ENCODE measurements around the gene ZBTB11.
"Not testable (repeated sequence)": the region's sequence is repeated elsewhere in the genome, so short reads cannot be mapped to it uniquely, and the experiment has no call there.

The ZBTB11 gene

GRCh38 chr3:101624857-101625256 is 52.1 kb downstream of the ZBTB11 start:
- Mint-ChIP-seq H3K4me1 (ENCODE audit: low read depth) (no peaks in the 10 kb centered on the region), H3K36me3 (peaks cover 5% of the 10 kb centered on the region), H3K4me3 (no peak overlapping the region), H3K27ac (no peak overlapping the region), H3K27me3 (no peaks in the 10 kb centered on the region), H3K9me3 (ENCODE audit: low read depth) (no peaks in the 10 kb centered on the region)

GRCh38 chr3:101623656-101624055 is 53.3 kb downstream of the ZBTB11 start:
- Mint-ChIP-seq H3K4me3 (no peak overlapping the region), H3K27ac (no peak overlapping the region), H3K9me3 (ENCODE audit: low read depth) (no peaks in the 10 kb centered on the region), H3K4me1 (ENCODE audit: low read depth) (no peaks in the 10 kb centered on the region), H3K27me3 (no peaks in the 10 kb centered on the region), H3K36me3 (peaks cover 5% of the 10 kb centered on the region)

GRCh38 chr3:101619734-101620133 is 57.2 kb downstream of the ZBTB11 start:
- H3K4me3 Mint-ChIP-seq, result no peak overlapping the region
- H3K27me3 Mint-ChIP-seq, result no peaks in the 10 kb centered on the region
- no peaks in the 10 kb centered on the region for H3K36me3 Mint-ChIP-seq
- no peaks in the 10 kb centered on the region for H3K9me3 Mint-ChIP-seq (ENCODE audit: low read depth)
- H3K27ac Mint-ChIP-seq, result no peak overlapping the region
- H3K4me1 Mint-ChIP-seq (ENCODE audit: low read depth), result no peaks in the 10 kb centered on the region

- Mint-ChIP-seq H3K9me3 (ENCODE audit: low read depth) (no peaks in the 10 kb centered on the region), H3K4me1 (ENCODE audit: low read depth) (no peaks in the 10 kb centered on the region), H3K27me3 (no peaks in the 10 kb centered on the region), H3K4me3 (no peak overlapping the region), H3K27ac (no peak overlapping the region), H3K36me3 (no peaks in the 10 kb centered on the region)
These were observed 58.2 kb downstream of the ZBTB11 start for GRCh38 chr3:101618726-101619125.

- Mint-ChIP-seq H3K27ac (no peak overlapping the region), H3K9me3 (ENCODE audit: low read depth) (no peaks in the 10 kb centered on the region), H3K36me3 (no peaks in the 10 kb centered on the region), H3K27me3 (no peaks in the 10 kb centered on the region), H3K4me1 (ENCODE audit: low read depth) (no peaks in the 10 kb centered on the region), H3K4me3 (no peak overlapping the region)
These were observed 59.5 kb downstream of the ZBTB11 start for GRCh38 chr3:101617478-101617877.

GRCh38 chr3:101615525-101615924 is 61.4 kb downstream of the ZBTB11 start:
- H3K27me3 Mint-ChIP-seq, result no peaks in the 10 kb centered on the region

GRCh38 chr3:101613014-101613413 is 63.9 kb downstream of the ZBTB11 start:
- not testable (repeated sequence) for H3K9me3 Mint-ChIP-seq (ENCODE audit: low read depth); H3K4me3 Mint-ChIP-seq; H3K4me1 Mint-ChIP-seq (ENCODE audit: low read depth); H3K27me3 Mint-ChIP-seq; H3K36me3 Mint-ChIP-seq; H3K27ac Mint-ChIP-seq

More at GRCh38 chr3:101615525-101615924, 61.4 kb downstream of the ZBTB11 start:
- Mint-ChIP-seq H3K36me3 (no peaks in the 10 kb centered on the region), H3K4me3 (no peak overlapping the region), H3K4me1 (ENCODE audit: low read depth) (no peaks in the 10 kb centered on the region), H3K9me3 (ENCODE audit: low read depth) (no peaks in the 10 kb centered on the region), H3K27ac (no peak overlapping the region)

GRCh38 chr3:101611023-101611422 is 65.9 kb downstream of the ZBTB11 start:
- H3K9me3 Mint-ChIP-seq (ENCODE audit: low read depth), result no peaks in the 10 kb centered on the region
- no peak overlapping the region for H3K27ac Mint-ChIP-seq
- H3K27me3 Mint-ChIP-seq, result no peaks in the 10 kb centered on the region
- H3K4me1 Mint-ChIP-seq (ENCODE audit: low read depth), result no peaks in the 10 kb centered on the region
- H3K36me3 Mint-ChIP-seq, result no peaks in the 10 kb centered on the region
- H3K4me3 Mint-ChIP-seq, result no peak overlapping the region

GRCh38 chr3:101605398-101605797 is 71.5 kb downstream of the ZBTB11 start:
- not testable (repeated sequence) for H3K36me3 Mint-ChIP-seq; H3K27me3 Mint-ChIP-seq; H3K27ac Mint-ChIP-seq; H3K4me3 Mint-ChIP-seq; H3K9me3 Mint-ChIP-seq (ENCODE audit: low read depth); H3K4me1 Mint-ChIP-seq (ENCODE audit: low read depth)

GRCh38 chr3:101603184-101603583 is 73.7 kb downstream of the ZBTB11 start:
- H3K27ac Mint-ChIP-seq, result no peak overlapping the region
- H3K4me1 Mint-ChIP-seq (ENCODE audit: low read depth), result no peaks in the 10 kb centered on the region
- no peak overlapping the region for H3K4me3 Mint-ChIP-seq
- no peaks in the 10 kb centered on the region for H3K27me3 Mint-ChIP-seq
- H3K36me3 Mint-ChIP-seq, result peaks cover 2% of the 10 kb centered on the region
- no peaks in the 10 kb centered on the region for H3K9me3 Mint-ChIP-seq (ENCODE audit: low read depth)

GRCh38 chr3:101602731-101603130 is 74.2 kb downstream of the ZBTB11 start:
- Mint-ChIP-seq H3K4me3 (no peak overlapping the region), H3K27me3 (no peaks in the 10 kb centered on the region), H3K27ac (no peak overlapping the region), H3K4me1 (ENCODE audit: low read depth) (no peaks in the 10 kb centered on the region), H3K9me3 (ENCODE audit: low read depth) (no peaks in the 10 kb centered on the region), H3K36me3 (peaks cover 2% of the 10 kb centered on the region)

Measured in activated naive CD8-positive, alpha-beta T cell (primary cell).